Adipose tissue (tissue), 3 donors: Measurements from ENCODE around the gene TEDDM1. TPM values are rescaled to one million over a fixed set of nuclear protein-coding genes. Genes with fewer than 3 reads are reported as not detected.

Experiments used
- H3K27ac ChIP-seq: one replicate; pipeline ENCODE4 v1.5.1; 2013; ENCODE audit warnings: low read depth, low read length
- WGBS, 3 donors: extraction: QIAGEN DNeasy Blood & Tissue Kit; methylation state at CpG; one replicate each; pipeline ENCODE4 v1.1.7; 2013; 5-methylcytosine and 5-hydroxymethylcytosine counted together
- polyA plus RNA-seq, 3 donors: library from polyadenylated mRNA; stranded (reverse); fragments of 200-250 nt; gene quantifications; one replicate each; pipeline ENCODE4 v1.2.3, GENCODE V29; 2013
- donor health status: healthy with polysubstance abuse.
- donor health status: Bipolar disorder and iron deficiency.
- donor health status: healthy.

TEDDM1 gene
- polyA plus RNA-seq, 3 donors, result not detected

GRCh38 chr1:182351790-182352364, 48.6 kb downstream of the TEDDM1 start:
- H3K27ac ChIP-seq, result no peak overlapping the region

GRCh38 chr1:182350839-182351238, 49.6 kb downstream of the TEDDM1 start:
- 73 to 92% (median 81%) methylated on average over 2 of the region's 2 CpGs for WGBS, 3 donors
- no peak overlapping the region for H3K27ac ChIP-seq

More at GRCh38 chr1:182351790-182352364, 48.6 kb downstream of the TEDDM1 start:
- 71 to 92% (median 81%) methylated on average over 1 of the region's 1 CpG for whole genome bisulfite sequencing, 3 donors

GRCh38 chr1:182348961-182349747, 51.3 kb downstream of the TEDDM1 start:
- no peak overlapping the region for H3K27ac ChIP-seq
- 86 to 92% (median 88%) methylated on average over 6 of the region's 6 CpGs for WGBS, 3 donors

Other genes starting within 250 kb of the TEDDM1 start
- gene GLUL, start 8.9 kb downstream of the TEDDM1 start, polyA plus RNA-seq, result 1,000 to 10,000 TPM; 1,065 to 6,550 (median 3,246) TPM
- gene RGSL1, start 49.5 kb upstream of the TEDDM1 start, polyA plus RNA-seq, result not detected
- gene RNASEL, start 188.6 kb upstream of the TEDDM1 start, polyA plus RNA-seq, result 1 to 10 TPM; 2.0 to 6.1 (median 3.2) TPM
- gene RGS16, start 203.7 kb upstream of the TEDDM1 start, polyA plus RNA-seq, result 10 to 100 TPM in 2 of 3 donors, 1 to 10 TPM in 1; 4.9 to 38.5 (median 22.2) TPM